Calu3 (cell line): ENCODE measurements around the gene DNAJA2. TPM values are rescaled to one million over a fixed set of nuclear protein-coding genes. Genes with fewer than 3 reads are reported as not detected.

Source experiments
- BruUV-seq: library from RNA; stranded (reverse); fragments of 400-500 nt; replicated peaks from 2 replicates; lab custom pipeline; 2021; lab: Mats Ljungman, UMichigan
- CTCF ChIA-PET: fragments of 300-600 bp; sonication (Branson Sonifier 250); formaldehyde crosslinking; loops from one replicate; lab custom pipeline; 2022; ENCODE audit warnings: antibody characterized with exemption; lab: Charles Lee
- DNase-seq: peaks from one replicate; pipeline ENCODE4 v3.0.0; 2022
- H3K27ac Mint-ChIP-seq: one replicate; pipeline ENCODE4 v1.8.0; 2022; ENCODE audit warnings: mixed read lengths; ENCODE audit not compliant: unreplicated experiment
- H3K27me3 Mint-ChIP-seq: one replicate; pipeline ENCODE4 v1.8.0; 2022; ENCODE audit warnings: mixed read lengths; ENCODE audit not compliant: unreplicated experiment
- H3K36me3 Mint-ChIP-seq: one replicate; pipeline ENCODE4 v1.8.0; 2022; ENCODE audit warnings: mild to moderate bottlenecking, moderate library complexity, mixed read lengths; ENCODE audit not compliant: insufficient read depth, unreplicated experiment
- H3K4me1 Mint-ChIP-seq: one replicate; pipeline ENCODE4 v1.8.0; 2022; ENCODE audit warnings: mild to moderate bottlenecking, low read depth, mixed read lengths; ENCODE audit not compliant: unreplicated experiment
- H3K4me3 Mint-ChIP-seq: one replicate; pipeline ENCODE4 v1.8.0; 2022; ENCODE audit warnings: mild to moderate bottlenecking, low read depth, moderate library complexity, mixed read lengths; ENCODE audit not compliant: unreplicated experiment
- H3K9me3 Mint-ChIP-seq: one replicate; pipeline ENCODE4 v1.8.0; 2022; ENCODE audit warnings: low read depth, mixed read lengths; ENCODE audit not compliant: unreplicated experiment
- intact Hi-C: fragments of 100-400 bp; cut with micrococcal nuclease; formaldehyde crosslinking; loops from one replicate; pipeline ENCODE4 v1.10.0; 2022; ENCODE audit not compliant: unreplicated experiment
- total RNA-seq: library from RNA; stranded (reverse); gene quantifications from 2 replicates; pipeline ENCODE4 v1.2.3, GENCODE V29; 2022
- TF ChIP-seq, protein P1 (sequence below): fragments of 200-600 bp; IDR thresholded peaks from one replicate; pipeline ENCODE4 v1.8.0; 2022; ENCODE audit warnings: antibody characterized with exemption; ENCODE audit not compliant: unreplicated experiment

Gene DNAJA2
- total RNA-seq, 1 experiment from 2014 or later = 76.8 TPM

- Mint-ChIP-seq H3K9me3 (peaks cover under 1% of the 10 kb centered on the region), H3K4me1 (no peaks in the 10 kb centered on the region), H3K27ac (no peak overlapping the region), H3K36me3 (no peaks in the 10 kb centered on the region), H3K4me3 (no peak overlapping the region), H3K27me3 (no peaks in the 10 kb centered on the region)
- TF ChIP-seq, protein P1, sequence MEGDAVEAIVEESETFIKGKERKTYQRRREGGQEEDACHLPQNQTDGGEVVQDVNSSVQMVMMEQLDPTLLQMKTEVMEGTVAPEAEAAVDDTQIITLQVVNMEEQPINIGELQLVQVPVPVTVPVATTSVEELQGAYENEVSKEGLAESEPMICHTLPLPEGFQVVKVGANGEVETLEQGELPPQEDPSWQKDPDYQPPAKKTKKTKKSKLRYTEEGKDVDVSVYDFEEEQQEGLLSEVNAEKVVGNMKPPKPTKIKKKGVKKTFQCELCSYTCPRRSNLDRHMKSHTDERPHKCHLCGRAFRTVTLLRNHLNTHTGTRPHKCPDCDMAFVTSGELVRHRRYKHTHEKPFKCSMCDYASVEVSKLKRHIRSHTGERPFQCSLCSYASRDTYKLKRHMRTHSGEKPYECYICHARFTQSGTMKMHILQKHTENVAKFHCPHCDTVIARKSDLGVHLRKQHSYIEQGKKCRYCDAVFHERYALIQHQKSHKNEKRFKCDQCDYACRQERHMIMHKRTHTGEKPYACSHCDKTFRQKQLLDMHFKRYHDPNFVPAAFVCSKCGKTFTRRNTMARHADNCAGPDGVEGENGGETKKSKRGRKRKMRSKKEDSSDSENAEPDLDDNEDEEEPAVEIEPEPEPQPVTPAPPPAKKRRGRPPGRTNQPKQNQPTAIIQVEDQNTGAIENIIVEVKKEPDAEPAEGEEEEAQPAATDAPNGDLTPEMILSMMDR = no peak
- intact Hi-C loops = no loop called here
- DNase-seq = no peak
- BruUV-seq = no TSS peak
- CTCF ChIA-PET = interaction anchor here (0.7 to 1.4 kb wide), 2 partner anchors 13 to 32 kb away, joined by 3 to 4 read pairs; partner anchors contain the start of gene DNAJA2
These were observed 13.0 kb upstream of the DNAJA2 start for GRCh38 chr16:46986438-46986837.

GRCh38 chr16:46982335-46982734 lies 8.9 kb upstream of the DNAJA2 start:
- BruUV-seq = no TSS peak
- CTCF ChIA-PET = no interaction called here
- H3K36me3 Mint-ChIP-seq = no peaks in the 10 kb centered on the region
- no peaks in the 10 kb centered on the region for H3K27me3 Mint-ChIP-seq
- no peak for DNase-seq
- no peaks in the 10 kb centered on the region for H3K4me1 Mint-ChIP-seq
- TF ChIP-seq, protein P1 = no peak
- intact Hi-C loops = no loop called here
- H3K27ac Mint-ChIP-seq = no peak overlapping the region
- H3K9me3 Mint-ChIP-seq = no peaks in the 10 kb centered on the region
- H3K4me3 Mint-ChIP-seq = no peak overlapping the region

DNA sequence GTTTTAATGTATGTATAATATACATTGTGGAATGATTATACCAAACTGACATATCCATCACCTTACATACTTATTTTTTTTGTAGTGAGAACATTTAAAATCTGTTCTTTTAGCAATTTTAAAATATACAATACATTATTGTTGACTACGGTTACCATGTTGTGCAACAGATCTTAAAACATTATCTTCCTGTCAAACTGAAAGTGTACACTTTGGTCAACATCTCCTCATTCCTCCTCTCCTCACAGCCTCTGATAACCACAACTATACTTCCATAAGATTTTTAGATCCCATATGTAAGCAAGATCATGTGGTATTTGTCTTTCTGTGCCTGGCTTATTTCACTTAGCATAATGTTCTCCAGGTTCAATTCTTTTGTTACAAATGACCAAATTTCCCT lies 7.5 kb upstream of the DNAJA2 start:
- H3K27ac Mint-ChIP-seq = no peak overlapping the region
- intact Hi-C loops = no loop called here
- TF ChIP-seq, protein P1 = no peak
- H3K36me3 Mint-ChIP-seq = no peaks in the 10 kb centered on the region
- CTCF ChIA-PET = no interaction called here
- no peak for DNase-seq
- no TSS peak for BruUV-seq
- peaks cover 13% of the 10 kb centered on the region for H3K4me1 Mint-ChIP-seq
- H3K27me3 Mint-ChIP-seq = no peaks in the 10 kb centered on the region
- H3K4me3 Mint-ChIP-seq = no peak overlapping the region
- H3K9me3 Mint-ChIP-seq = no peaks in the 10 kb centered on the region

- peaks cover 35% of the 10 kb centered on the region for H3K36me3 Mint-ChIP-seq
- DNase-seq = no peak
- CTCF ChIA-PET = no interaction called here
- H3K9me3 Mint-ChIP-seq = no peaks in the 10 kb centered on the region
- H3K27me3 Mint-ChIP-seq = no peaks in the 10 kb centered on the region
- H3K4me3 Mint-ChIP-seq = no peak overlapping the region
- TF ChIP-seq, protein P1 = no peak
- peak overlapping the region; percentile 48 for H3K27ac Mint-ChIP-seq
- no TSS peak for BruUV-seq
- H3K4me1 Mint-ChIP-seq = peaks cover 42% of the 10 kb centered on the region
- intact Hi-C loops = no loop called here
These were observed 3.1 kb upstream of the DNAJA2 start for GRCh38 chr16:46976550-46976949.
